Measurements from ENCODE around the gene GAB3.
"Not testable (repeated sequence)": the region's sequence is repeated elsewhere in the genome, so short reads cannot be mapped to it uniquely, and the experiment has no call there.

Gene GAB3

GRCh38 chrX:154655346-154655745, 95.5 kb downstream of the GAB3 start:
- no peak for DNase-seq (ENCODE audit: low spot score)

DNA sequence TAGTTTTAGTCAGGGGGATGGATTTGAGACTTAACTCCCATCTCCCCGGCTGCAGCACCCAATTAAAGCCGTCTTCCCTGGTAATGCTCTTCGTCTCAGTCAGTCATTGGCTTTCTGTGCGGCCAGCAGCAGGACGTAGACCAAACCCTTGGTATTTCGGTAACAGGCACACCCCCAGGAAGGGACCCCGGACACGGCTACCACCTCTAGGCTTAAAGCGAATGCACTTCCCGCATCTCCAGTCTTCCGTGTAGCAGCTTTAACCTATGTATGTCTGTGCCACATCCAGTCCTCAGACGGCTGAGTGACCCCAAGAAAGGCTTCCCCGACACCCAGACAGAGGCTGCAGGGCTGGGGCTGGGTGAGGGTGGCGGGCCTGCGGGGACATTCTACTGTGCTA, 96.0 kb downstream of the GAB3 start:
- DNase-seq (ENCODE audit: low spot score) = no peak

DNA sequence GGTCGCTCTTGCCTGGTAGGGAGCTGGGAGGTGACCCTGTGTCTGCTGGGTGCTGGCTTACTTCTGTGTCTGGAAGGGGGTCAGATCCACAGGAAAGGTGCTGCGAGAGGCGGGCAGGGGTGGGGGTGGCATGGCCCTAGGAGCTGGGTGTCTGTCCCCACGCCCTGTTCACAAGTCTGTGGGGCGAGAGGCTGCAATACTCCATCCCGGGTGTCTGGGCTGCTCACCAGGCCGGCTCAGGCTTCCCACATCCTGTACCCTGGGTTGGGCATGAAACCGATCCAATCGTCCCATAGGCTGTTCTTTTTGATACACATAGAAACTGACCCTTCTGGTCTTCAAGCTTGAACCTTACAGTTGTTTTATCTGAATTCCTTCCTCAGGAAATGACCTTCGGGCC, 96.5 kb downstream of the GAB3 start:
- no peak for DNase-seq (ENCODE audit: low spot score)

- DNase-seq (ENCODE audit: low spot score) = not testable (repeated sequence)
These were observed 97.5 kb downstream of the GAB3 start, which contains the start of gene CTAG2 for GRCh38 chrX:154653413-154653812. TSS of gene CTAG2 (minus strand) at chrX:154653579. CDS start at chrX:154653515, 64 bp downstream.

GRCh38 chrX:154653048-154653401, 97.9 kb downstream of the GAB3 start:
- no peak for DNase-seq (ENCODE audit: low spot score)

DNA sequence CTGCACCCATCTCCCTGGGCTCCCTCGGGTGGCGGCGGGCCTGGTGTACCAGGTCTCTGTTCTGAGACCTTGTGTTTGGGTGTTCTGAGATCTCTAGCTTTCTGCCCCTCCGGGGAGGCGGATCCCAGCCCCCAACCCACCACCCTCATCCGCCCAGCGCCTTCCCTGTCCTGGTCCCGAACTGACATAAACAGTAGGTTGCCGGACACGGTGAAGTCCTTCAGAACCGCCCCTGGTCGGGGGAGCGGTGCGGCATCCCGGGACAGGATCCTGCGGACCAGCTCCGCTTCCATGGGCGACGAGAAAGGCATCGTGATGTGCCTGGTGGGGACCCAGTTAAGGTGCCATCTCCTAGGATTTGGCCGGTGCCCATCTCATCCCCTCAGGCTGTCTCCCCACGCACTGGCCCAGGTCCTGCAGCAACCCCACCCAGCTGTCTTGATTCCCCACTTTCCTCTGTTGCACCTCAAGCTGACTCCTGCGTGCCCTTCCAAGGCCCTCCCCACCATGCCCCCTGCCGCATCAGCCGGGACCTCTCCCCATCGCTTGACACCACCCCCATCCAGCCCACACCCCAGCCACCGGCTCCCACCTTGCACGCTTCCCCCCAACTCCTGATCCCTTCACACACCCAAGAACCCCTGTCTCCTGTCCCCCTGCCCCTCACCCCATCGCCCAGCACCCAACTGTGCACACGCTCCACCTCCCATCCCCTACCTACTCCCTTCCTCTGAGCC, 98.4 kb downstream of the GAB3 start:
- DNase-seq (ENCODE audit: low spot score) = no peak

GRCh38 chrX:154650221-154650510, 100.7 kb downstream of the GAB3 start:
- no peak for DNase-seq (ENCODE audit: low spot score)

DNA sequence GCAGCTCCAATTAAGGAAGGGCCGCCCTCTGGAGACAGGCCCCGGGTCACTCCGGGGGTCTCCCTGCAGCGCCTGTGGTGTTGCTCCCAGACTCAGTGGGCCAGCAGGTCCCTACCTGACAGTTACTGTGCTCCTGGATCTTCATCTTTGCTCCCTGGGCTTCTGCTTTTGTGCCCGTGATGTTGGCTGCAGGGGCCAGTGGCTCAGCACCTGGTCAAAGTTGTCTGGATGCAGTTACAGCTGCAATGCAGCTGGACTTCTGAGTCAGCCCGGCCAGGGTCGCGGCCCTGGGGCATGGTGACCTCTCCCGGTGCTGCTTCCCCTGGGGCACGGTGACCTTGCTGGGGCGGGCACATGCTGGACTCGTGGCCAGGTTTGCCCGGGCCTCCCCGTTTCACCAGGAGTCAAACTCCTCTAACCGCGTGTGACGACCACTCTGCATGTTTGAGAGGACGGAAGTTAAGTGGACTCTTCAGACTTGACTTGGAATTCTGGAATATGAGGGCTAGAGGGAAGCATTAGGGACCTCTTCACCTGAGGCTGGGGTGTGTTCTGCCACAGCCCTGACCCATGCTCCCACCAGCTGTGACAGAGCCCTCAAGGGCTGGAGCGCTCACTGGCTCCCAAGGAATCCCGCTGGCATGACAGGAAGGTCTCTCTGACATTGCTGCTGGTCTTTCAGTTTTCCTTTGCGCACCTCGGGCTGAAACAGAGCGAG, 101.2 kb downstream of the GAB3 start:
- no peak for DNase-seq (ENCODE audit: low spot score)

- DNase-seq (ENCODE audit: low spot score) = no peak
These were observed 101.9 kb downstream of the GAB3 start for GRCh38 chrX:154648931-154649330.

DNA sequence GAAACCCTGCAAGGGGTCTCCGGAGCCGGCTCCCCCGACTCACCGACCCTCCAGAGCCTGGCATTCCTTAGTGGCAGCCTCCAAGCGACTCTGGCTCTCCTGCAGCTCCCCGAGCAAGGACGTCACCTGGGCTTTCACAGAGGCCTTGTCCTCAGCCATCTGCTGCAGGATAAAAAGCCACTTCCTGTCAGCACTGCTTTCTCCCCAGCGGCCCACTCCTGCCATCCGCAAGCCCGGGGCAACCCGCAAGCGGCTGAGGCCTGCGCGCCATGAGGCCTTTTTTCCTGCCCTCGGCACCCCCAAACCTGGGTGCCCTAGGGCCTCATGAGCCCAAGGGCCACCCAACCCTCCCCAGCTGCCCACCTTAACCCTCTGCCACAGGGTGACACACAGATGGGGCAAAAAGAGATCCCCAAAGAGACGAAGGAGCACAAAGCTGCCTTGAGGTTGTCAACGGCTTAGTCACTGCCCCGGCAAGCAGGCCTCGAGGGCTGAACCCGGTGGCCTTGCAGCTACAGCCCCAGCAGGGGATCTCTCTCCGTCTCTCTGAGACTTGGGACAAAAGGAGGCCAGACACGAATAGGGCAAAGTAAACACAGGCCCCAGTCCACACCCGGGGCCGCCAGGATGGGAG, 105.0 kb downstream of the GAB3 start:
- DNase-seq (ENCODE audit: low spot score) = not testable (repeated sequence)

DNA sequence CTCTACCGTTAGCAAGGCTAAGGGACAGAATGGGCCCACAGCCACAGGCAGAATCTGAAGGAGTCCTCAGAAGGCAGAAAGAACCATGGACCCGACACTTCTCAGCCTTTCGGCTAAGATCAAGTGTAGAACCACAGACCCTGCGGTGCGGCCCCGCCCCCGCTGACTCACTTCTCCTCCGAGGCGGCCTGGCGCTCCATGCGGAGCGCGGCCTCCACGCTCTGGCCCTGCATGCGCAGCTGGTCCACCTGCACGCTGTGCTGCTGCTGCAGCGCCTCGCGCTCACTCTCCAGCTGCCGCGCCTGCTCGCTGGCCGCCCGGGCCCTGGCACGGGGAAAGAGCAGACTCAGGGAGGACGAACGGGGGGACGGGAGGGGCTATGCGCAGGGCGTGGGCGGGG, 107.2 kb downstream of the GAB3 start:
- DNase-seq (ENCODE audit: low spot score) = not testable (repeated sequence)

- DNase-seq (ENCODE audit: low spot score) = not testable (repeated sequence)
These were observed 109.1 kb downstream of the GAB3 start for GRCh38 chrX:154641740-154642139.

DNA sequence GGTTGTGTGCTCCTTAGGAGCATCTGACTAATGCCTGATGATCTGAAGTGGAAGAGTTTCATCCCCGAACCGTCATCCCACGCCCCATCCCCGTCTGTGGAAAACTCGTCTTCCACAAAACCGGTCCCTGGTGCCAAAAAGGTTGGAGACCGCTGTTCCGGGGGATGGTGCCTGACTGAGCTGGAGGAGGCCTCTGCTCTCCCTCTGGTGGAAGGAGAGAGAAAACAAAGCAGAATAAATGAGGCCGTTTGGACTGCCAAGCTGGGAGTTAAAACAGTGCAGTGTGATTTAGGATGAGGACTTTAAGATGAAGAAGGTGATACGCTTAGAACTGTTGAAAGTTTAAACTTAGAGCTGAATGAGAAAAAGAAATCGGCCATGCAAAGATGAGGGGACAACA, 117.2 kb downstream of the GAB3 start:
- not testable (repeated sequence) for DNase-seq (ENCODE audit: low spot score)

- DNase-seq (ENCODE audit: low spot score) = not testable (repeated sequence)
These were observed 119.9 kb downstream of the GAB3 start for GRCh38 chrX:154630949-154631348.

DNA sequence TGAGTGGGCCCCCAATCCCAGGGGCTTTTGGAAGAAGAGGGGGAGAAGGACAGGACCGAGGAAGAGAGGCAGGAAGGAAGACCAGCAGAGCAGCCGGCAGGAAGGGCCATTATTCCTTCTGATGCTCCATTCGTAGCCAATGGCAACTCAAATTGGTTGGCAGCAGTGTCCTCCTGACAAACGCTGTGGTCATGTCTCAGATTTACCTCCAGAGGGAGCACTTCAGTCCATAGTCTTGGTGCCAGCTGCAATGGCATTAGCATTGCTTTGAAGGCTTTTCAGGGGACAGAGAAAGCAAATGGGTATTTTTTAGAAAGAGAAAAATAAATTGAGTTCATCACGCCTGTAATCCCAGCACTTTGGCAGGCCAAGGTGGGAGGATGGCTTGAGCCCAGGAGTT, 121.9 kb downstream of the GAB3 start:
- DNase-seq (ENCODE audit: low spot score) = not testable (repeated sequence)

All from activated CD4-positive, alpha-beta T cell treated with anti-CD3 and anti-CD28 coated beads, Interleukin-2, Interleukin-4, amounts not matched to agents 100 ng/mL and 50 ng/mL, durations not matched to agents 16 hours and 8 hours (primary cell).